Liver (tissue), 9 donors: ENCODE measurements around the gene ASB15. TPM values are rescaled to one million over a fixed set of nuclear protein-coding genes. Genes with fewer than 3 reads are reported as not detected.

Experiments used
- DNase-seq: peaks from one replicate; pipeline ENCODE4 v3.0.0-alpha.2; 2017; ENCODE audit warnings: low spot score
- H3K27ac ChIP-seq, 2 donors: one replicate each; pipeline ENCODE4 v1.7.0; 2013; ENCODE audit warnings: inconsistent platforms in 2 of 2, low read length in 2 of 2, control low read depth in 1 of 2, low read depth in 1 of 2, mild to moderate bottlenecking in 1 of 2
- H3K27me3 ChIP-seq, 4 donors: one replicate each; pipeline versions ENCODE4 v1.6.1 to v1.7.0; 2013; ENCODE audit warnings: low read length in 3 of 4, inconsistent platforms in 1 of 4, mild to moderate bottlenecking in 1 of 4, moderate library complexity in 1 of 4; ENCODE audit not compliant: control insufficient read depth in 4 of 4, insufficient read depth in 4 of 4
- H3K36me3 ChIP-seq, 4 donors: one replicate each; pipeline versions ENCODE4 v1.6.1 to v1.7.0; 2013; ENCODE audit warnings: low read length in 3 of 4, mild to moderate bottlenecking in 3 of 4, low read depth in 1 of 4, moderate library complexity in 1 of 4; ENCODE audit not compliant: control insufficient read depth in 4 of 4, insufficient read depth in 3 of 4
- H3K4me1 ChIP-seq, 4 donors: one replicate each; pipeline versions ENCODE4 v1.6.1 to v1.7.0; 2013; ENCODE audit warnings: low read length in 3 of 4, mild to moderate bottlenecking in 3 of 4, moderate library complexity in 1 of 4; ENCODE audit not compliant: control insufficient read depth in 4 of 4, insufficient read depth in 4 of 4
- H3K4me3 ChIP-seq, 3 donors: one replicate each; pipeline versions ENCODE4 v1.6.1 to v1.7.0; 2013; ENCODE audit warnings: low read length in 3 of 3, control low read depth in 1 of 3, low read depth in 1 of 3, mild to moderate bottlenecking in 1 of 3
- H3K9ac ChIP-seq, 2 donors: one replicate each; pipeline ENCODE4 v1.7.0; 2013; ENCODE audit warnings: low read length in 2 of 2, mild to moderate bottlenecking in 2 of 2, moderate library complexity in 2 of 2, control low read depth in 1 of 2, low read depth in 1 of 2
- H3K9me3 ChIP-seq, 4 donors: one replicate each; pipeline versions ENCODE4 v1.6.1 to v1.7.0; 2013; ENCODE audit warnings: low read length in 3 of 4; ENCODE audit not compliant: control insufficient read depth in 4 of 4
- EGR1 ChIP-seq, 2 donors: IDR thresholded peaks; 2 replicates each; pipeline ENCODE4 v1.6.1; 2016 to 2018; ENCODE audit warnings: antibody characterized with exemption in 2 of 2, low read depth in 2 of 2
- GABPA ChIP-seq, 2 donors: IDR thresholded peaks in 1 of 2; conservative IDR thresholded peaks in 1 of 2; 2 replicates each; pipeline ENCODE4 v1.6.1; 2016; ENCODE audit warnings: antibody characterized with exemption in 2 of 2, mild to moderate bottlenecking in 1 of 2, moderate library complexity in 1 of 2
- HNF4A ChIP-seq, 2 donors: conservative IDR thresholded peaks; 2 replicates each; pipeline ENCODE4 v1.6.1; 2016; ENCODE audit warnings: antibody characterized with exemption in 2 of 2, mild to moderate bottlenecking in 2 of 2
- MAX ChIP-seq: IDR thresholded peaks from 2 replicates; pipeline ENCODE4 v1.6.1; 2016; ENCODE audit warnings: antibody characterized with exemption
- TAF1 ChIP-seq: conservative IDR thresholded peaks from 2 replicates; pipeline ENCODE4 v1.6.1; 2016; ENCODE audit warnings: antibody characterized with exemption, mild to moderate bottlenecking
- YY1 ChIP-seq: IDR thresholded peaks from 2 replicates; pipeline ENCODE4 v1.6.1; 2016; ENCODE audit warnings: antibody characterized with exemption, mild to moderate bottlenecking
- WGBS: extraction: QIAGEN DNeasy Blood & Tissue Kit; methylation state at CpG from one replicate; pipeline ENCODE4 v1.1.7; 2013; 5-methylcytosine and 5-hydroxymethylcytosine counted together
- polyA plus RNA-seq, 2 donors: library from polyadenylated mRNA; stranded (reverse) in 1 of 2; unstranded in 1 of 2; fragments of 200-250 nt in 1 of 2; fragments of >200 nt in 1 of 2; fragmentation: Nextera tagmentation in 1 of 2; extraction: Ambion mirVana in 1 of 2; gene quantifications; one replicate each; pipeline versions ENCODE4 v1.2.1 to v1.2.3, GENCODE V29; 2013 to 2015
- total RNA-seq, 2 donors: library from RNA; depleted of rRNA; stranded (reverse); fragments of >200 nt; gene quantifications; one replicate each; pipeline ENCODE4 v1.2.3, GENCODE V29; 2014
- TF ChIP-seq, protein P1 (sequence below): fragments of 150-350 bp; IDR thresholded peaks from 2 replicates; pipeline ENCODE4 v1.5.1; 2017; ENCODE audit warnings: improper control_type of control experiment, low read depth, low read length; ENCODE audit not compliant: missing input control
- TF ChIP-seq, protein P2 (sequence below): IDR thresholded peaks from 2 replicates; pipeline ENCODE4 v1.6.1; 2016; ENCODE audit warnings: antibody characterized with exemption
- TF ChIP-seq, protein P3 (sequence below): IDR thresholded peaks from 2 replicates; pipeline ENCODE4 v1.6.1; 2016; ENCODE audit warnings: antibody characterized with exemption, mild to moderate bottlenecking
- TF ChIP-seq, protein P4 (sequence below): IDR thresholded peaks from 2 replicates; pipeline ENCODE4 v1.6.1; 2016; ENCODE audit warnings: antibody characterized with exemption
- donor health status: healthy.
- donor health status: healthy.
- donor health status: healthy.
- donor health status: healthy.
- donor health status: healthy.

ASB15 gene
- total and polyA plus RNA-seq, 4 donors, result not detected

GRCh38 chr7:123569352-123570010 lies 32.1 kb upstream of the ASB15 start:
- H3K4me1 ChIP-seq, result no peaks in the 10 kb centered on the region
- 65% methylated on average over 2 of the region's 2 CpGs for WGBS
- no peaks in the 10 kb centered on the region for H3K36me3 ChIP-seq
- H3K27me3 ChIP-seq, result no peaks in the 10 kb centered on the region
- no peak overlapping the region for H3K4me3 ChIP-seq
- H3K27ac ChIP-seq, result no peak overlapping the region
- no peak overlapping the region for H3K9ac ChIP-seq
- TF ChIP-seq EGR1 (IDR thresholded peaks at IDR 0.05; ENCODE audit: low read depth in 2 of 2) (no peak), GABPA (IDR thresholded peaks at IDR 0.05 in 1 of 2, conservative IDR thresholded peaks at IDR 0.05 in 1 of 2) (no peak)
- TF ChIP-seq, protein P1, sequence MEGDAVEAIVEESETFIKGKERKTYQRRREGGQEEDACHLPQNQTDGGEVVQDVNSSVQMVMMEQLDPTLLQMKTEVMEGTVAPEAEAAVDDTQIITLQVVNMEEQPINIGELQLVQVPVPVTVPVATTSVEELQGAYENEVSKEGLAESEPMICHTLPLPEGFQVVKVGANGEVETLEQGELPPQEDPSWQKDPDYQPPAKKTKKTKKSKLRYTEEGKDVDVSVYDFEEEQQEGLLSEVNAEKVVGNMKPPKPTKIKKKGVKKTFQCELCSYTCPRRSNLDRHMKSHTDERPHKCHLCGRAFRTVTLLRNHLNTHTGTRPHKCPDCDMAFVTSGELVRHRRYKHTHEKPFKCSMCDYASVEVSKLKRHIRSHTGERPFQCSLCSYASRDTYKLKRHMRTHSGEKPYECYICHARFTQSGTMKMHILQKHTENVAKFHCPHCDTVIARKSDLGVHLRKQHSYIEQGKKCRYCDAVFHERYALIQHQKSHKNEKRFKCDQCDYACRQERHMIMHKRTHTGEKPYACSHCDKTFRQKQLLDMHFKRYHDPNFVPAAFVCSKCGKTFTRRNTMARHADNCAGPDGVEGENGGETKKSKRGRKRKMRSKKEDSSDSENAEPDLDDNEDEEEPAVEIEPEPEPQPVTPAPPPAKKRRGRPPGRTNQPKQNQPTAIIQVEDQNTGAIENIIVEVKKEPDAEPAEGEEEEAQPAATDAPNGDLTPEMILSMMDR, result no peak
- no peaks in the 10 kb centered on the region for H3K9me3 ChIP-seq
- no peak for DNase-seq

DNA sequence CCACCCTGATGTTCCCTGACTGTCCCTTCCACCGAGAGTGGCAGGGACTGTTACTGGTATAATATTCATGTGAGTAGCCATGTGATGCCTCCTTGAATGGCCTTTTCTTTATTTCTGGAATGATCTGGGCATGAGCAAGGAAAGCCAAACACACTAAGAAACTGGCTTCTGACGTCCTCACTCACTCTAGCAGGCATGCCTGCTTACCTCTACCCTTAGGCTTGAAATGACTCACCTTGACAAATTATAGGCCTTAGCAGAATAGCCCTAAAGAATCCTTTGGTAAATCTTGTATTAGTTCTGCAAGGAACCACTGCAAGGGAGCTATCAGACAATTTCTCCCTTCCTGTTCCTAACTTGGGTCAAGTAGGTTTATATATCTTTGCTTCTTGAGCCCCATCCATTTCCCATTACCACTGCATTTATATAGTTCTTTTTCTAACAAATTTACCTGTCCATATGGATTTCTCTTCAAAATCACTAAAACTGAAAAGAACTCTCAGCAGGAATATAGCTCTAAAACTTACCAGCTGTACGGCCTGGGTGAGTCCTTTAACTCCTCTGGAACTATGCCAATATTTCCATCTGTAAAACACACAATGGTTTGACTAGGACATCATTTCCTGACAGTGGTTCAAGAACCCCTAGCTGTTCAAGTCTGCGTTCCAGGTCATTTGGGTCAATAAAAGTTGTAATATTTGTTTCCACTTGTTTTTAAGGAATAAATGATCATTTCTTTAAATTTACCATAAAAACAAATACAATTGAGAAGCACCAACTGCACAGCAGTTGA lies 31.0 kb upstream of the ASB15 start:
- Histone ChIP-seq H3K27me3 (no peaks in the 10 kb centered on the region), H3K36me3 (no peaks in the 10 kb centered on the region), H3K4me1 (no peaks in the 10 kb centered on the region), H3K27ac (no peak overlapping the region), H3K4me3 (no peak overlapping the region), H3K9ac (no peak overlapping the region), H3K9me3 (no peaks in the 10 kb centered on the region)
- WGBS, result 79% methylated on average over 4 of the region's 4 CpGs
- no peak for TF ChIP-seq TAF1
- TF ChIP-seq, protein P2, sequence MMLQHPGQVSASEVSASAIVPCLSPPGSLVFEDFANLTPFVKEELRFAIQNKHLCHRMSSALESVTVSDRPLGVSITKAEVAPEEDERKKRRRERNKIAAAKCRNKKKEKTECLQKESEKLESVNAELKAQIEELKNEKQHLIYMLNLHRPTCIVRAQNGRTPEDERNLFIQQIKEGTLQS, result no peak
- TF ChIP-seq, protein P3, sequence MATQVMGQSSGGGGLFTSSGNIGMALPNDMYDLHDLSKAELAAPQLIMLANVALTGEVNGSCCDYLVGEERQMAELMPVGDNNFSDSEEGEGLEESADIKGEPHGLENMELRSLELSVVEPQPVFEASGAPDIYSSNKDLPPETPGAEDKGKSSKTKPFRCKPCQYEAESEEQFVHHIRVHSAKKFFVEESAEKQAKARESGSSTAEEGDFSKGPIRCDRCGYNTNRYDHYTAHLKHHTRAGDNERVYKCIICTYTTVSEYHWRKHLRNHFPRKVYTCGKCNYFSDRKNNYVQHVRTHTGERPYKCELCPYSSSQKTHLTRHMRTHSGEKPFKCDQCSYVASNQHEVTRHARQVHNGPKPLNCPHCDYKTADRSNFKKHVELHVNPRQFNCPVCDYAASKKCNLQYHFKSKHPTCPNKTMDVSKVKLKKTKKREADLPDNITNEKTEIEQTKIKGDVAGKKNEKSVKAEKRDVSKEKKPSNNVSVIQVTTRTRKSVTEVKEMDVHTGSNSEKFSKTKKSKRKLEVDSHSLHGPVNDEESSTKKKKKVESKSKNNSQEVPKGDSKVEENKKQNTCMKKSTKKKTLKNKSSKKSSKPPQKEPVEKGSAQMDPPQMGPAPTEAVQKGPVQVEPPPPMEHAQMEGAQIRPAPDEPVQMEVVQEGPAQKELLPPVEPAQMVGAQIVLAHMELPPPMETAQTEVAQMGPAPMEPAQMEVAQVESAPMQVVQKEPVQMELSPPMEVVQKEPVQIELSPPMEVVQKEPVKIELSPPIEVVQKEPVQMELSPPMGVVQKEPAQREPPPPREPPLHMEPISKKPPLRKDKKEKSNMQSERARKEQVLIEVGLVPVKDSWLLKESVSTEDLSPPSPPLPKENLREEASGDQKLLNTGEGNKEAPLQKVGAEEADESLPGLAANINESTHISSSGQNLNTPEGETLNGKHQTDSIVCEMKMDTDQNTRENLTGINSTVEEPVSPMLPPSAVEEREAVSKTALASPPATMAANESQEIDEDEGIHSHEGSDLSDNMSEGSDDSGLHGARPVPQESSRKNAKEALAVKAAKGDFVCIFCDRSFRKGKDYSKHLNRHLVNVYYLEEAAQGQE, result no peak
- no peak for TF ChIP-seq EGR1 (IDR thresholded peaks at IDR 0.05; ENCODE audit: low read depth in 2 of 2)
- no peak for TF ChIP-seq GABPA (IDR thresholded peaks at IDR 0.05 in 1 of 2, conservative IDR thresholded peaks at IDR 0.05 in 1 of 2)
- no peak for TF ChIP-seq HNF4A (conservative IDR thresholded peaks at IDR 0.05)
- no peak for TF ChIP-seq MAX
- TF ChIP-seq, protein P4, sequence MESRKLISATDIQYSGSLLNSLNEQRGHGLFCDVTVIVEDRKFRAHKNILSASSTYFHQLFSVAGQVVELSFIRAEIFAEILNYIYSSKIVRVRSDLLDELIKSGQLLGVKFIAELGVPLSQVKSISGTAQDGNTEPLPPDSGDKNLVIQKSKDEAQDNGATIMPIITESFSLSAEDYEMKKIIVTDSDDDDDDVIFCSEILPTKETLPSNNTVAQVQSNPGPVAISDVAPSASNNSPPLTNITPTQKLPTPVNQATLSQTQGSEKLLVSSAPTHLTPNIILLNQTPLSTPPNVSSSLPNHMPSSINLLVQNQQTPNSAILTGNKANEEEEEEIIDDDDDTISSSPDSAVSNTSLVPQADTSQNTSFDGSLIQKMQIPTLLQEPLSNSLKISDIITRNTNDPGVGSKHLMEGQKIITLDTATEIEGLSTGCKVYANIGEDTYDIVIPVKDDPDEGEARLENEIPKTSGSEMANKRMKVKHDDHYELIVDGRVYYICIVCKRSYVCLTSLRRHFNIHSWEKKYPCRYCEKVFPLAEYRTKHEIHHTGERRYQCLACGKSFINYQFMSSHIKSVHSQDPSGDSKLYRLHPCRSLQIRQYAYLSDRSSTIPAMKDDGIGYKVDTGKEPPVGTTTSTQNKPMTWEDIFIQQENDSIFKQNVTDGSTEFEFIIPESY, result no peak
- no peak for TF ChIP-seq YY1
- DNase-seq, result no peak
